Heart right ventricle (tissue), 16 donors: ENCODE results near the gene FNBP1. TPM values are rescaled to one million over a fixed set of nuclear protein-coding genes. Genes with fewer than 3 reads are reported as not detected.

ENCODE experiments used
- ATAC-seq, 8 donors: fragments of 200-7000 bp; cut with Tn5 transposase; one replicate each; pipeline ENCODE4 v1.9.1; 2020; ENCODE audit warnings: mild to moderate bottlenecking in 8 of 8, moderate library complexity in 8 of 8, moderate number of reproducible peaks in 1 of 8
- DNase-seq, 2 donors: peaks; one replicate each; pipeline ENCODE4 v3.0.0-alpha.2; 2020
- H3K27ac ChIP-seq, 10 donors: fragments of 200-600 bp; sonication (generic) in 2 of 10; one replicate each; pipeline versions ENCODE4 v1.5.0 to v1.8.0; 2020 to 2022; ENCODE audit warnings: mild to moderate bottlenecking in 3 of 10
- H3K27me3 ChIP-seq, 7 donors: fragments of 200-600 bp; one replicate each; pipeline ENCODE4 v1.8.0; 2021 to 2022; ENCODE audit warnings: mild to moderate bottlenecking in 2 of 7
- H3K36me3 ChIP-seq, 9 donors: fragments of 200-600 bp; sonication (generic) in 1 of 9; one replicate each; pipeline versions ENCODE4 v1.5.0 to v1.8.0; 2020 to 2022; ENCODE audit warnings: mild to moderate bottlenecking in 2 of 9
- H3K4me1 ChIP-seq, 9 donors: fragments of 200-600 bp; sonication (generic) in 1 of 9; one replicate each; pipeline versions ENCODE4 v1.5.0 to v1.8.0; 2020 to 2022; ENCODE audit warnings: mild to moderate bottlenecking in 4 of 9
- H3K4me3 ChIP-seq, 10 donors: fragments of 200-600 bp; sonication (generic) in 2 of 10; one replicate each; pipeline versions ENCODE4 v1.5.0 to v1.8.0; 2020 to 2022; ENCODE audit warnings: mild to moderate bottlenecking in 7 of 10, moderate library complexity in 2 of 10
- H3K9me3 ChIP-seq, 11 donors: fragments of 200-600 bp in 10 of 11; sonication (generic) in 2 of 11; one replicate each; pipeline versions ENCODE4 v1.5.0 to v1.8.0; 2013 to 2022; ENCODE audit warnings: mild to moderate bottlenecking in 2 of 11, control low read depth in 1 of 11, moderate library complexity in 1 of 11
- WGBS, 2 donors: extraction: QIAGEN DNeasy Blood & Tissue Kit; methylation state at CpG; one replicate each; pipeline ENCODE4 v1.1.7; 2013; ENCODE audit warnings: inconsistent platforms in 1 of 2; 5-methylcytosine and 5-hydroxymethylcytosine counted together
- intact Hi-C, 10 donors: fragments of 100-400 bp; cut with DNase I; formaldehyde crosslinking; loops; one replicate each; pipeline versions ENCODE4 v1.11.1 to v1.14.2; 2022
- polyA plus RNA-seq, 2 donors: library from polyadenylated mRNA; stranded (reverse); fragments of 200-250 nt; gene quantifications; one replicate each; pipeline ENCODE4 v1.2.3, GENCODE V29; 2013
- total RNA-seq, 10 donors: library from RNA; stranded (reverse); fragmentation: NEBNext Ultra II Directional in 3 of 10; extraction: Animal tissue kit (Norgen Biotek cat#: 25700) in 3 of 10; gene quantifications; one replicate each; pipeline versions ENCODE4 v1.2.1 to v1.2.4, GENCODE V29; 2021 to 2023
- TF ChIP-seq, protein P1 (sequence below), 9 donors: fragments of 200-600 bp; sonication (generic) in 2 of 9; IDR thresholded peaks; one replicate each; pipeline versions ENCODE4 v1.5.0 to v1.8.0; 2021 to 2022; ENCODE audit warnings: antibody characterized with exemption in 9 of 9, mild to moderate bottlenecking in 5 of 9, moderate library complexity in 1 of 9
- donor health status: Arrhythmogenic right ventricular cardiomyopathy.
- donor health status: ischemic (EF 13 %, LVEDD 7.1; RV severe dilation, severe dysfunction).
- donor health status: healthy with polysubstance abuse.
- donor health status: DM: no; HTN: yes; CAD: no.
- donor health status: DM: no; HTN: no; CAD: no.
- donor health status: ischemic (EF 25% LVEDD 6.9; RV normal size, moderate dysfunction).
- donor health status: ischemic (EF 25% LVEDD 5.7; RV mildly dilated, moderate dysfunction).
- donor health status: healthy.
- donor health status: DM: yes; HTN: yes; CAD: no.
- donor health status: Ischemic cardiomyopathy.
- donor health status: ischemic (EF 35%, LVEDD 5.7; RV mildly dilated, moderate dysfunction).
- donor health status: nonischemic (EF 11% LVEDD 7.7; RV severe dilation, severe dysfunction).
- donor health status: DM: yes; HTN: yes; CAD: no.
- donor health status: PGD.
- donor health status: ischemic (EF 29% LVEDD 5.4; RV normal size, mild dysfunction).
- donor health status: nonischemic (EF 23%, LVEDD 6.1; RV moderate dilation, normal function).

FNBP1 gene
- total and polyA plus RNA-seq, 12 donors: 7.4 to 38.4 (median 22.2) TPM

DNA sequence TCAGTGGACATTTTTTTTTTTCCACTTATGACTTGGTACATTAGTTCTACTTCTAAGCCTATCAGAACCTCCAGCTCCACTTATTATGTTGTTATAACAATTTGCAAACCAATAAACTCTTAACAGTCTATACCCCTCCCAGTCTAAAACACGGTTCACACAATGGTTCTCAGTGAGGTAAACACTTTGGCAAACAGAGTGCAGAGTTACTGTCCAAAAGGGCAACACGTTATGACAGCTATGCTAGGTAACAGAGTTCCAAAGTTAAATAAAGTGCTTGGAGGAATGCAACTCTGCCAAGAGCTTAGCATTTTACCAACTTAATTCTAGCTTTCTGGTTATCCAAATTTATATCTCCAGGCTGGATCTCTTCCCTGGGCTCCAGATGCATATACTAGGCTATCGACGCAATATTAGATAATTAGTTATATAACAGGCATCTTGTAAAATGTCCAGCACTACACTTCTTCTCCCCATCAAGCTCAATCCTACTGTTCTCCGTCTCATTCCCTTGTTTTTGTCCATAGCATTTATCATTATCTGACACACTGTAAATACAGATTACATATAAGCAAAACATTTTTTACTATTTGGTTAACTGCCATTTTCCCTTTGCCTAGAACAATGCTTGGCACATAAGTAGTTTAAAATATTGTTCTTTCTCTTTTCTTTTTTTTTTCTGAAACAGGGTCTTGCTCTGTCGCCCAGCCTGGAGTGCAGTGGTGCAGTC, 14.3 kb downstream of the FNBP1 start:
- intact Hi-C loops: loop anchor here in 1 of 10 donors (10.0 kb wide), 1 partner anchor 54 kb away; no protein-coding TSS in a partner anchor
- no peaks in the 10 kb centered on the region for H3K36me3 ChIP-seq
- peak in 3 of 8 donors; percentile 33 to 57 (median 57) for ATAC-seq
- H3K9me3 ChIP-seq: peaks cover 0 to 10% (median 0%) of the 10 kb centered on the region in 11 donors
- H3K4me1 ChIP-seq: peaks cover 0 to 99% (median 49%) of the 10 kb centered on the region in 9 donors
- DNase-seq: no peak
- TF ChIP-seq, protein P1, sequence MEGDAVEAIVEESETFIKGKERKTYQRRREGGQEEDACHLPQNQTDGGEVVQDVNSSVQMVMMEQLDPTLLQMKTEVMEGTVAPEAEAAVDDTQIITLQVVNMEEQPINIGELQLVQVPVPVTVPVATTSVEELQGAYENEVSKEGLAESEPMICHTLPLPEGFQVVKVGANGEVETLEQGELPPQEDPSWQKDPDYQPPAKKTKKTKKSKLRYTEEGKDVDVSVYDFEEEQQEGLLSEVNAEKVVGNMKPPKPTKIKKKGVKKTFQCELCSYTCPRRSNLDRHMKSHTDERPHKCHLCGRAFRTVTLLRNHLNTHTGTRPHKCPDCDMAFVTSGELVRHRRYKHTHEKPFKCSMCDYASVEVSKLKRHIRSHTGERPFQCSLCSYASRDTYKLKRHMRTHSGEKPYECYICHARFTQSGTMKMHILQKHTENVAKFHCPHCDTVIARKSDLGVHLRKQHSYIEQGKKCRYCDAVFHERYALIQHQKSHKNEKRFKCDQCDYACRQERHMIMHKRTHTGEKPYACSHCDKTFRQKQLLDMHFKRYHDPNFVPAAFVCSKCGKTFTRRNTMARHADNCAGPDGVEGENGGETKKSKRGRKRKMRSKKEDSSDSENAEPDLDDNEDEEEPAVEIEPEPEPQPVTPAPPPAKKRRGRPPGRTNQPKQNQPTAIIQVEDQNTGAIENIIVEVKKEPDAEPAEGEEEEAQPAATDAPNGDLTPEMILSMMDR (IDR thresholded peaks at IDR 0.05): no peak
- H3K27ac ChIP-seq: peak overlapping the region in 1 of 10 donors; percentile 19
- H3K4me3 ChIP-seq: no peak overlapping the region
- WGBS, 2 donors: 55 to 58% methylated on average over 6 of the region's 6 CpGs
- H3K27me3 ChIP-seq: no peaks in the 10 kb centered on the region

DNA sequence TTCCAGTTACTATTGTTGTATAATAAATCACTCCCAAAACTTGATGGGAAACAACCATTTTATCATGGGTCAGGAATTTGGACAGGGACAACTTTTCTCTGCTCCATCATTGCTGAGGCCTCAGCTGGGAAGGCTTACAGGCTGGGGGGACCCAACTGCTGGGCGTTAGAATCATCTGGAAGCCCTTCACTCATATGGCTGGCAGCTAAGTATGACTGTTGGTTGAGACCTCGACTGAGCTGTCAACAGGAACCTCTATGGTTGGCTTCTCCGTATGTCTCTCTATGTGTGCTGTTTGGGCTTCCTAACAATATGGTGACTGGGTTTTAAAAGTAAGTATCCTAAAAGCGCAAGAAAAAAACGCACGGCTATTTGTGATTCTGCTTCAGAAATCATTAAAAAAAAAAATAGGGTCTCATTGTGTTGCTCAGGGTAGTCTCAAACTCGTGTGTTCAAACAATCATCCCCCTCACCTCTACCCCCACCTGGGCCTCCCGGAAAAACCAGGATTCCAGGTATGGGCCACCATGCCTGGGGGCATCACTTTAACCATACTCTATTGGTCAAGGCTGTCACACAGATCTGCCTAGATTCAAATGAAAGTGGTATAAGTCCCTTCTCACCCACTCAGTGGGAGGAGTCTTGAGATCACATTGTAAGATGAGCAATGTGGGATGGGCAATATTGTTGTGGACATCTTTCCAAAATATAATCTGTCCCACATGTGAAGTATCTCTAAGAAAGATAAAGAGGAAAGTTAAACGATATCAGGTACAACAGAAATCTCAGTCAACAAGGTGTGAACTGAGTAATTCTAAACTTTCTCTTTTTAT, 15.2 kb downstream of the FNBP1 start:
- Histone ChIP-seq H3K36me3 (no peaks in the 10 kb centered on the region), H3K27ac (peak overlapping the region in 1 of 10 donors; percentile 24), H3K9me3 (peaks cover 0 to 10% (median 0%) of the 10 kb centered on the region in 11 donors), H3K4me1 (peaks cover 0 to 97% (median 45%) of the 10 kb centered on the region in 9 donors), H3K27me3 (no peaks in the 10 kb centered on the region), H3K4me3 (no peak overlapping the region)
- DNase-seq (no peak), ATAC-seq (no peak)
- TF ChIP-seq, protein P1 (IDR thresholded peaks at IDR 0.05): no peak
- intact Hi-C loops: loop anchor here in 1 of 10 donors (10.0 kb wide), 1 partner anchor 53 kb away; no protein-coding TSS in a partner anchor
- 90% methylated on average over 9 of the region's 9 CpGs for WGBS, 2 donors

DNA sequence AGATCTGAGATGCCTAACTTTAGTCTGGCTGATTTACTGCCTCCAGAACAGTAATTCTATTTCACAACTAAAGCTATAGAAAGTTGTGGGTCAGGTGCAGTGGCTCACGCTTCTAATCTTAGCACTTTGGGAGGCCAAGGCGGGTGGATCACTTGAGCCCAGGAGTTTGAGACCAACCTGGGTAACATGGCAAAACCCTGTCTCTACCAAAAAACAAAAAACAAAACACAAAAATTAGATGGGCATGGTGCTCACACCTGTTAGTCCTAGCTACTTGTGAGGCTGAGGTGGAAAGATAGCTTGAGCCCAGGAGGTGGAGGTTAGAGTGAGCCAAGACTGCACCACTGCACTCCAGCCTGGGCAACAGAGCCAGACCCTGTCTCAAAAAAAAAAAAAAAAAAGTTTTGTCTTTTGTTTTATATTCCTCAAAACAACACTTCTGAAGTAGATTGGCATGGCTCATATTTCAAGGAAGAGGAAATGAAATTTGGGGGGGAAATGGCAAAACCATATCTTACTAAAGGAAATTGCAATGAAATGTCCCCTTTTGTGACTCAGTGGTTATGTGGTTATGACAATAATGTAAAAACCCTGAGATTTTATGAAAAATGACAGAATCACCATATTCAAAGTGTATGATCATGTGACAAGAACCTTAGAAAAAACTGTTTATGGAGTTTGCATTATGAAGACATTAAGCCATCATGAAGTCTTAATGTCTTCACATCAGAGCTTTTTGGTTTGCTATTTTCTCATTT, 16.2 kb downstream of the FNBP1 start:
- ATAC-seq (no peak), DNase-seq (no peak)
- WGBS, 2 donors: 87 to 95% methylated on average over 2 of the region's 2 CpGs
- H3K9me3 ChIP-seq: peaks cover 0 to 10% (median 0%) of the 10 kb centered on the region in 11 donors
- H3K27me3 ChIP-seq: no peaks in the 10 kb centered on the region
- TF ChIP-seq, protein P1 (IDR thresholded peaks at IDR 0.05): no peak
- intact Hi-C loops: loop anchor here in 1 of 10 donors (10.0 kb wide), 1 partner anchor 52 kb away; no protein-coding TSS in a partner anchor
- H3K4me3 ChIP-seq: no peak overlapping the region
- peaks cover 0 to 89% (median 37%) of the 10 kb centered on the region in 9 donors for H3K4me1 ChIP-seq
- H3K27ac ChIP-seq: peak overlapping the region in 1 of 10 donors; percentile 24
- H3K36me3 ChIP-seq: no peaks in the 10 kb centered on the region
